ENCODE results near the gene TRAFD1. TPM values are rescaled to one million over a fixed set of nuclear protein-coding genes. Genes with fewer than 3 reads are reported as not detected.
"Not testable (repeated sequence)": the region's sequence is repeated elsewhere in the genome, so short reads cannot be mapped to it uniquely, and the experiment has no call there.

The TRAFD1 gene
- total and polyA plus RNA-seq, 8 donors, result 40.1 to 46.2 (median 42.6) TPM

- TF ChIP-seq CTCF (IDR thresholded peaks at IDR 0.05), result no peak
- ATAC-seq (no peak), DNase-seq (no peak)
Observed at GRCh38 chr12:112103758-112104503, 21.4 kb upstream of the TRAFD1 start.

GRCh38 chr12:112105891-112106290 is 19.5 kb upstream of the TRAFD1 start:
- ATAC-seq (no peak), DNase-seq (no peak)
- no peaks in the 10 kb centered on the region for H3K9me3 ChIP-seq
- intact Hi-C loops (cut with DNase I), result no loop called here
- H3K36me3 ChIP-seq, result peaks cover 0 to 16% of the 10 kb centered on the region in 2 donors
- peaks cover 10 to 36% of the 10 kb centered on the region in 2 donors for H3K4me1 ChIP-seq
- no peaks in the 10 kb centered on the region for H3K27me3 ChIP-seq
- TF ChIP-seq CTCF (IDR thresholded peaks at IDR 0.05), result no peak
- no peak overlapping the region for H3K27ac ChIP-seq
- H3K4me3 ChIP-seq, result no peak overlapping the region

More at GRCh38 chr12:112103758-112104503, 21.4 kb upstream of the TRAFD1 start:
- Histone ChIP-seq H3K27ac (no peak overlapping the region), H3K4me1 (peaks cover 10 to 29% of the 10 kb centered on the region in 2 donors), H3K9me3 (no peaks in the 10 kb centered on the region), H3K36me3 (peaks cover 0 to 35% of the 10 kb centered on the region in 2 donors), H3K4me3 (no peak overlapping the region), H3K27me3 (no peaks in the 10 kb centered on the region)
- intact Hi-C loops (cut with DNase I), result no loop called here

GRCh38 chr12:112107306-112108201 is 17.8 kb upstream of the TRAFD1 start:
- intact Hi-C loops (cut with DNase I), result no loop called here
- H3K4me1 ChIP-seq, result peaks cover 10 to 47% of the 10 kb centered on the region in 2 donors
- no peak for TF ChIP-seq CTCF (IDR thresholded peaks at IDR 0.05)
- no peaks in the 10 kb centered on the region for H3K27me3 ChIP-seq
- H3K27ac ChIP-seq, result peak overlapping the region; percentile 90 to 95
- H3K4me3 ChIP-seq, result peak overlapping the region; percentile 76 to 84
- H3K36me3 ChIP-seq, result peaks cover 0 to 6% of the 10 kb centered on the region in 2 donors
- no peak for ATAC-seq
- no peak for DNase-seq
- H3K9me3 ChIP-seq, result no peaks in the 10 kb centered on the region

GRCh38 chr12:112108202-112109079 is 16.9 kb upstream of the TRAFD1 start, which contains the start of gene NAA25:
TSS of gene NAA25 (minus strand) at chr12:112108783. CDS start at chr12:112108773, 10 bp downstream.
- H3K27ac ChIP-seq, result peak within 1 kb of the TSS; percentile 90 to 95
- peaks cover 0 to 6% of the 10 kb centered on the region in 2 donors for H3K36me3 ChIP-seq
- intact Hi-C loops (cut with DNase I), result no loop called here
- ATAC-seq (peak; percentile 87), DNase-seq (peak; percentile 92 to 96 (median 94))
- H3K4me1 ChIP-seq, result peaks cover 10 to 54% of the 10 kb centered on the region in 2 donors
- peak within 1 kb of the TSS; percentile 76 to 84 for H3K4me3 ChIP-seq
- H3K9me3 ChIP-seq, result no peaks in the 10 kb centered on the region
- no peak for TF ChIP-seq CTCF (IDR thresholded peaks at IDR 0.05)
- H3K27me3 ChIP-seq, result no peaks in the 10 kb centered on the region

- H3K9me3 ChIP-seq; H3K36me3 ChIP-seq; H3K4me3 ChIP-seq; H3K27me3 ChIP-seq; intact Hi-C loops (cut with DNase I); DNase-seq; H3K27ac ChIP-seq; ATAC-seq: not testable (repeated sequence)
- H3K4me1 ChIP-seq, result peaks cover 10 to 49% of the 10 kb centered on the region in 2 donors
Observed at GRCh38 chr12:112110787-112111662, 14.3 kb upstream of the TRAFD1 start.

Data from left lung (tissue), 10 donors.